Natural killer cell (primary cell): Measurements from ENCODE around the gene CHST8. TPM values are rescaled to one million over a fixed set of nuclear protein-coding genes. Genes with fewer than 3 reads are reported as not detected.

Source experiments
- ATAC-seq, 3 donors: fragments of 150-1000 bp in 2 of 3; fragments of 200-7000 bp in 1 of 3; cut with Tn5 transposase; 1 replicate in 1 of 3; 2 replicates in 2 of 3; pipeline ENCODE4 v1.10.0; 2021; ENCODE audit warnings: mild to moderate bottlenecking in 2 of 3, moderate library complexity in 2 of 3
- DNase-seq, 2 donors: peaks; one replicate each; pipeline versions ENCODE4 v3.0.0 to v3.0.0-alpha.2; 2013 to 2021; ENCODE audit warnings: mixed read lengths in 1 of 2
- H3K27ac ChIP-seq: one replicate; pipeline ENCODE4 v1.5.1; 2013; ENCODE audit warnings: mild to moderate bottlenecking, low read length
- H3K27me3 ChIP-seq: one replicate; pipeline ENCODE4 v1.6.1; 2013; ENCODE audit warnings: low read length; ENCODE audit not compliant: control insufficient read depth, insufficient read depth
- H3K36me3 ChIP-seq: one replicate; pipeline ENCODE4 v1.6.1; 2013; ENCODE audit warnings: low read length; ENCODE audit not compliant: control insufficient read depth, insufficient read depth
- H3K4me1 ChIP-seq: one replicate; pipeline ENCODE4 v1.6.1; 2013; ENCODE audit warnings: low read length; ENCODE audit not compliant: control insufficient read depth, insufficient read depth
- H3K4me3 ChIP-seq: one replicate; pipeline ENCODE4 v1.5.1; 2013; ENCODE audit warnings: low read length
- H3K9me3 ChIP-seq: one replicate; pipeline ENCODE4 v1.6.1; 2013; ENCODE audit warnings: low read length; ENCODE audit not compliant: control insufficient read depth, insufficient read depth
- H3K27ac Mint-ChIP-seq, 2 donors: one replicate each; pipeline ENCODE4 v1.8.0; 2022; ENCODE audit warnings: mild to moderate bottlenecking in 2 of 2, mixed read lengths in 2 of 2, moderate library complexity in 1 of 2
- H3K27me3 Mint-ChIP-seq, 2 donors: one replicate each; pipeline ENCODE4 v1.8.0; 2022; ENCODE audit warnings: low read depth in 2 of 2, mixed read lengths in 2 of 2
- H3K36me3 Mint-ChIP-seq: one replicate; pipeline ENCODE4 v1.8.0; 2022; ENCODE audit warnings: mixed read lengths
- H3K4me1 Mint-ChIP-seq, 2 donors: one replicate each; pipeline ENCODE4 v1.8.0; 2022; ENCODE audit warnings: mixed read lengths in 2 of 2
- H3K4me3 Mint-ChIP-seq: one replicate; pipeline ENCODE4 v1.8.0; 2022; ENCODE audit warnings: mild to moderate bottlenecking, moderate library complexity, mixed read lengths
- H3K9me3 Mint-ChIP-seq, 2 donors: one replicate each; pipeline ENCODE4 v1.8.0; 2022; ENCODE audit warnings: mixed read lengths in 2 of 2
- CTCF ChIP-seq: fragments of 200-600 bp; IDR thresholded peaks from one replicate; pipeline ENCODE4 v1.8.0; 2022; ENCODE audit warnings: antibody characterized with exemption
- WGBS: methylation state at CpG from one replicate; pipeline ENCODE4 v1.1.7; 2013; ENCODE audit warnings: missing lambda C conversion rate; ENCODE audit not compliant: insufficient coverage; 5-methylcytosine and 5-hydroxymethylcytosine counted together
- intact Hi-C: fragments of 100-400 bp; cut with micrococcal nuclease; formaldehyde crosslinking; loops from one replicate; pipeline ENCODE4 v1.14.2; 2022
- total RNA-seq, 4 donors: library from RNA; stranded (reverse); fragments of 120-200 nt in 1 of 4; gene quantifications; one replicate each; pipeline versions ENCODE4 v1.2.3 to v1.2.4, GENCODE V29; 2013 to 2022

CHST8 gene
- total RNA-seq, 3 donors from 2014 or later (not counting 1 experiment from before 2014, with no cell fraction given) = not detected

GRCh38 chr19:33773704-33774624 is 152.2 kb downstream of the CHST8 start:
- intact Hi-C loops = loop anchor here (5.0 kb wide), 1 partner anchor 537 kb away; no protein-coding TSS in a partner anchor
- 53% methylated on average over 6 of the region's 6 CpGs for WGBS
- no peaks in the 10 kb centered on the region for H3K27me3 ChIP-seq

GRCh38 chr19:33774751-33775150 is 153.0 kb downstream of the CHST8 start:
- Histone ChIP-seq H3K27ac (no peak overlapping the region), H3K9me3 (no peaks in the 10 kb centered on the region), H3K4me3 (no peak overlapping the region), H3K4me1 (peaks cover 3% of the 10 kb centered on the region), H3K27me3 (no peaks in the 10 kb centered on the region), H3K36me3 (no peaks in the 10 kb centered on the region)
- no peak for TF ChIP-seq CTCF
- ATAC-seq (no peak), DNase-seq (no peak)
- Mint-ChIP-seq H3K9me3 (no peaks in the 10 kb centered on the region), H3K27ac (no peak overlapping the region), H3K4me1 (peaks cover 0 to 15% of the 10 kb centered on the region in 2 donors), H3K4me3 (no peak overlapping the region), H3K36me3 (no peaks in the 10 kb centered on the region), H3K27me3 (peaks cover 8 to 17% of the 10 kb centered on the region in 2 donors)
- intact Hi-C loops = loop anchor here (5.0 kb wide), 2 partner anchors 373 to 537 kb away; no protein-coding TSS in a partner anchor
- 70% methylated on average over 6 of the region's 6 CpGs for WGBS

More at GRCh38 chr19:33773704-33774624, 152.2 kb downstream of the CHST8 start:
- no peaks in the 10 kb centered on the region for H3K9me3 Mint-ChIP-seq
- no peak overlapping the region for H3K4me3 Mint-ChIP-seq
- Histone ChIP-seq H3K4me3 (no peak overlapping the region), H3K4me1 (peaks cover 3% of the 10 kb centered on the region), H3K36me3 (no peaks in the 10 kb centered on the region), H3K27ac (no peak overlapping the region), H3K9me3 (no peaks in the 10 kb centered on the region)
- TF ChIP-seq CTCF = no peak
- H3K27ac Mint-ChIP-seq = no peak overlapping the region
- ATAC-seq (no peak), DNase-seq (no peak)
- peaks cover 0 to 8% of the 10 kb centered on the region in 2 donors for H3K4me1 Mint-ChIP-seq
- peaks cover under 1 to 13% of the 10 kb centered on the region in 2 donors for H3K27me3 Mint-ChIP-seq
- no peaks in the 10 kb centered on the region for H3K36me3 Mint-ChIP-seq

- Mint-ChIP-seq H3K27ac (no peak overlapping the region), H3K4me3 (no peak overlapping the region), H3K36me3 (no peaks in the 10 kb centered on the region), H3K9me3 (no peaks in the 10 kb centered on the region), H3K4me1 (peaks cover 0 to 21% of the 10 kb centered on the region in 2 donors), H3K27me3 (peaks cover 16 to 23% of the 10 kb centered on the region in 2 donors)
- Histone ChIP-seq H3K36me3 (no peaks in the 10 kb centered on the region), H3K9me3 (no peaks in the 10 kb centered on the region), H3K27me3 (no peaks in the 10 kb centered on the region), H3K4me3 (no peak overlapping the region), H3K4me1 (peaks cover 3% of the 10 kb centered on the region), H3K27ac (no peak overlapping the region)
- DNase-seq = no peak
- intact Hi-C loops = loop anchor here (5.0 kb wide), 1 partner anchor 371 kb away; no protein-coding TSS in a partner anchor
- no peak for ATAC-seq
- 88% methylated on average over 9 of the region's 9 CpGs for WGBS
- TF ChIP-seq CTCF = no peak
Observed at GRCh38 chr19:33775731-33776487, 154.2 kb downstream of the CHST8 start.
